ENCODE data around the gene RTL1. TPM values are rescaled to one million over a fixed set of nuclear protein-coding genes. Genes with fewer than 3 reads are reported as not detected.
A peak's percentile ranks its signal among the peaks of the same experiment; 100 is the strongest.

RTL1 gene
- total and polyA plus RNA-seq, 2 donors (not counting 1 experiment from before 2014, with no cell fraction given) = not detected

DNA sequence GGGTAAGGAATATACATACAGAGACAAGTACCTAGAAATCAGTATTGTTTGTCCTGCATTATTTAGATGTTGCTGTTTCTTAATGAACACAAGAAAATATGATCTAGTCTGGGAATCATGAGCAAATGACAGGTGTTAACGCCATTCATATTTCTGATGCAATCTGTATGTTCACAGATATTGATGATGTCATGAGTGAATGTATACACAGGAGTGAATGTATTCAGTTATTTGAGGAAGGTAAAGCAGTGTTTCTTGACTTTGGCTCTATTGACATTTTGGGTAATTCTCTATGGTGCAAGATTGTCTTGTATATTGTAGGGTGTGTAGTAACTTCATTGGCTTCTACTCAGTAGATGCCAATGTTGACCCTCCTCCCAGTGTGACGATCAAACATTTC is 26.7 kb upstream of the RTL1 start:
- TF ChIP-seq, protein P1, sequence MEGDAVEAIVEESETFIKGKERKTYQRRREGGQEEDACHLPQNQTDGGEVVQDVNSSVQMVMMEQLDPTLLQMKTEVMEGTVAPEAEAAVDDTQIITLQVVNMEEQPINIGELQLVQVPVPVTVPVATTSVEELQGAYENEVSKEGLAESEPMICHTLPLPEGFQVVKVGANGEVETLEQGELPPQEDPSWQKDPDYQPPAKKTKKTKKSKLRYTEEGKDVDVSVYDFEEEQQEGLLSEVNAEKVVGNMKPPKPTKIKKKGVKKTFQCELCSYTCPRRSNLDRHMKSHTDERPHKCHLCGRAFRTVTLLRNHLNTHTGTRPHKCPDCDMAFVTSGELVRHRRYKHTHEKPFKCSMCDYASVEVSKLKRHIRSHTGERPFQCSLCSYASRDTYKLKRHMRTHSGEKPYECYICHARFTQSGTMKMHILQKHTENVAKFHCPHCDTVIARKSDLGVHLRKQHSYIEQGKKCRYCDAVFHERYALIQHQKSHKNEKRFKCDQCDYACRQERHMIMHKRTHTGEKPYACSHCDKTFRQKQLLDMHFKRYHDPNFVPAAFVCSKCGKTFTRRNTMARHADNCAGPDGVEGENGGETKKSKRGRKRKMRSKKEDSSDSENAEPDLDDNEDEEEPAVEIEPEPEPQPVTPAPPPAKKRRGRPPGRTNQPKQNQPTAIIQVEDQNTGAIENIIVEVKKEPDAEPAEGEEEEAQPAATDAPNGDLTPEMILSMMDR (conservative IDR thresholded peaks at IDR 0.05 in 1 of 2, IDR thresholded peaks at IDR 0.05 in 1 of 2; ENCODE audit: low read depth in 1 of 2, low read length in 2 of 2) = no peak
- no peak for TF ChIP-seq EZH2 (IDR thresholded peaks at IDR 0.05; ENCODE audit: low read length, missing control alignments)
- Histone ChIP-seq H3K27me3 (ENCODE audit: control insufficient read depth, insufficient read depth, low read length) (no peaks in the 10 kb centered on the region), H4K20me1 (ENCODE audit: control insufficient read depth, extremely low read depth, insufficient read depth, low read length) (peaks cover 2% of the 10 kb centered on the region), H3K79me2 (ENCODE audit: control insufficient read depth, insufficient read depth, low read length) (no peaks in the 10 kb centered on the region), H3K4me3 (replicated peaks in 1 of 4; ENCODE audit: control extremely low read depth in 1 of 4, insufficient read depth in 1 of 4, low read depth in 3 of 4, low read length in 4 of 4) (no peak overlapping the region), H2AFZ (ENCODE audit: low read length) (no peak overlapping the region), H3K4me2 (ENCODE audit: extremely low read depth, insufficient read depth, low read length) (no peak overlapping the region), H3K9me3 (ENCODE audit: control insufficient read depth, insufficient read depth, low read depth, low read length) (no peaks in the 10 kb centered on the region), H3K4me1 (ENCODE audit: control insufficient read depth, extremely low read depth, insufficient read depth, low read length) (no peaks in the 10 kb centered on the region), H3K27ac (ENCODE audit: insufficient read depth, low read length) (no peak overlapping the region), H3K9ac (ENCODE audit: insufficient read depth, low read length) (no peak overlapping the region), H3K36me3 (ENCODE audit: control insufficient read depth, insufficient read depth, low read length) (no peaks in the 10 kb centered on the region)
- no peak for DNase-seq (ENCODE audit: low read depth in 2 of 2)

DNA sequence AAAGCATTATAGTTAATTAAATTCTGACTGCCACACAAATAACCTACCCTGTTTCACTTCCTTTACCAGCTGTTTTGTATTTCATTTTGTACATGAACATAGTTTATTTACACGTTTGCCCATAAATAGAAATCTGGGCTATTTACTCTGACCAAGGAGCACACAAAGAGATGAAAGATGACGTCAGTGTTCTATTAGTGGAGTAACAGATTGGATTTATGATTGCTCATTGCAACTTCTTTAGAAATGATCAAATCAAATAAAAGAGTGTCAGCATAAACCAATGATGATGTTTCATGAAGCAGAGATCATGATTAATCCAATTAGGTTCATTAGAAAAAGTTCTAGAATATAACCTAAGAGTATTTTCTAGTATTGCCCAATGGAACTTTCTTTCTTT is 12.0 kb upstream of the RTL1 start:
- no peak overlapping the region for H3K4me2 ChIP-seq (ENCODE audit: extremely low read depth, insufficient read depth, low read length)
- no peaks in the 10 kb centered on the region for H3K27me3 ChIP-seq (ENCODE audit: control insufficient read depth, insufficient read depth, low read length)
- H3K9me3 ChIP-seq (ENCODE audit: control insufficient read depth, insufficient read depth, low read depth, low read length) = no peaks in the 10 kb centered on the region
- no peak overlapping the region for H3K27ac ChIP-seq (ENCODE audit: insufficient read depth, low read length)
- no peak overlapping the region for H2AFZ ChIP-seq (ENCODE audit: low read length)
- no peaks in the 10 kb centered on the region for H3K4me1 ChIP-seq (ENCODE audit: control insufficient read depth, extremely low read depth, insufficient read depth, low read length)
- peak in 1 of 2 donors; percentile 19 for DNase-seq (ENCODE audit: low read depth in 2 of 2)
- no peaks in the 10 kb centered on the region for H4K20me1 ChIP-seq (ENCODE audit: control insufficient read depth, extremely low read depth, insufficient read depth, low read length)
- TF ChIP-seq, protein P1 (conservative IDR thresholded peaks at IDR 0.05 in 1 of 2, IDR thresholded peaks at IDR 0.05 in 1 of 2; ENCODE audit: low read depth in 1 of 2, low read length in 2 of 2) = no peak
- no peak for TF ChIP-seq EZH2 (IDR thresholded peaks at IDR 0.05; ENCODE audit: low read length, missing control alignments)
- no peak overlapping the region for H3K9ac ChIP-seq (ENCODE audit: insufficient read depth, low read length)
- no peak overlapping the region for H3K4me3 ChIP-seq (replicated peaks in 1 of 4; ENCODE audit: control extremely low read depth in 1 of 4, insufficient read depth in 1 of 4, low read depth in 3 of 4, low read length in 4 of 4)
- no peaks in the 10 kb centered on the region for H3K79me2 ChIP-seq (ENCODE audit: control insufficient read depth, insufficient read depth, low read length)
- H3K36me3 ChIP-seq (ENCODE audit: control insufficient read depth, insufficient read depth, low read length) = no peaks in the 10 kb centered on the region

DNA sequence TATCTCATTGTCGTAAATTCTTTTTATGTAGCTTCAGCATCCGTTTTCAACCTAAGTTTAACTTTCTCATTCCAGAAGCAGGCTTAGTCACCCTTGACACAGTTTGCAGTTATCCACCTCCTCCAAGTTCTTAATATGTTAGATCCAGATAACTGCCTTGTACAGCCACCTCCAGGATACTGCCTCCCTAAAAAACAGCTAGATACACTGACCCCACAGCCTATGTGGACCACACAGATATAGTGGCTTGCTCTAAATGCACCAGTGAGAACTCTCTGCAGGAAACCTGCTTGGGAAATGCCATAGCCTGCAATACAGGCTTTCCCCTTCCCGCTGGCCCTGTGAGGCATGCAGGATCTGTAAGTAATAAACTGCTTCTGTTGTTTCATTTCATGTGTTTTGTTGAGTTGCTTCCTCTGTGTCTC is 11.1 kb upstream of the RTL1 start:
- Histone ChIP-seq H4K20me1 (ENCODE audit: control insufficient read depth, extremely low read depth, insufficient read depth, low read length) (no peaks in the 10 kb centered on the region), H3K79me2 (ENCODE audit: control insufficient read depth, insufficient read depth, low read length) (no peaks in the 10 kb centered on the region), H3K9me3 (ENCODE audit: control insufficient read depth, insufficient read depth, low read depth, low read length) (no peaks in the 10 kb centered on the region), H3K4me3 (replicated peaks in 1 of 4; ENCODE audit: control extremely low read depth in 1 of 4, insufficient read depth in 1 of 4, low read depth in 3 of 4, low read length in 4 of 4) (no peak overlapping the region), H3K36me3 (ENCODE audit: control insufficient read depth, insufficient read depth, low read length) (peaks cover 2% of the 10 kb centered on the region), H3K27ac (ENCODE audit: insufficient read depth, low read length) (no peak overlapping the region), H2AFZ (ENCODE audit: low read length) (no peak overlapping the region), H3K4me2 (ENCODE audit: extremely low read depth, insufficient read depth, low read length) (no peak overlapping the region), H3K9ac (ENCODE audit: insufficient read depth, low read length) (no peak overlapping the region), H3K27me3 (ENCODE audit: control insufficient read depth, insufficient read depth, low read length) (no peaks in the 10 kb centered on the region), H3K4me1 (ENCODE audit: control insufficient read depth, extremely low read depth, insufficient read depth, low read length) (no peaks in the 10 kb centered on the region)
- DNase-seq (ENCODE audit: low read depth in 2 of 2) = peak in 1 of 2 donors; percentile 66
- TF ChIP-seq, protein P1 (conservative IDR thresholded peaks at IDR 0.05 in 1 of 2, IDR thresholded peaks at IDR 0.05 in 1 of 2; ENCODE audit: low read depth in 1 of 2, low read length in 2 of 2) = no peak
- TF ChIP-seq EZH2 (IDR thresholded peaks at IDR 0.05; ENCODE audit: low read length, missing control alignments) = no peak

Measured in fibroblast of lung (primary cell).